H9 (cell line): ENCODE results near the gene IFT25. TPM values are rescaled to one million over a fixed set of nuclear protein-coding genes. Genes with fewer than 3 reads are reported as not detected.
A peak's percentile ranks its signal among the peaks of the same experiment; 100 is the strongest.

Experiments used
- DNase-seq: peaks from one replicate; pipeline ENCODE4 v3.0.0-alpha.2; 2017
- H2AFZ ChIP-seq: one replicate; pipeline ENCODE4 v1.6.1; 2013; ENCODE audit warnings: mild to moderate bottlenecking, low read length, control low read depth, moderate library complexity
- H2AK5ac ChIP-seq: 2 replicates; pipeline ENCODE4 v1.6.1; 2013; ENCODE audit warnings: low read length, control low read depth, mixed read lengths; ENCODE audit not compliant: insufficient read length
- H2BK120ac ChIP-seq: one replicate; pipeline ENCODE4 v1.6.1; 2013; ENCODE audit warnings: low read depth, mild to moderate bottlenecking, low read length, control low read depth, inconsistent platforms; ENCODE audit not compliant: poor library complexity, severe bottlenecking
- H2BK12ac ChIP-seq: 2 replicates; pipeline ENCODE4 v1.6.1; 2013; ENCODE audit warnings: low read length, control low read depth, mixed read lengths, low read depth; ENCODE audit not compliant: insufficient read length
- H2BK15ac ChIP-seq: 2 replicates; pipeline ENCODE4 v1.6.1; 2013; ENCODE audit warnings: low read depth, low read length, control low read depth
- H2BK20ac ChIP-seq: one replicate; pipeline ENCODE4 v1.6.1; 2013; ENCODE audit warnings: low read depth, mild to moderate bottlenecking, low read length, control low read depth, inconsistent platforms; ENCODE audit not compliant: poor library complexity, severe bottlenecking
- H2BK5ac ChIP-seq: 2 replicates; pipeline ENCODE4 v1.6.1; 2013; ENCODE audit warnings: low read length, control low read depth, mixed read lengths; ENCODE audit not compliant: insufficient read length
- H3K14ac ChIP-seq: 2 replicates; pipeline ENCODE4 v1.6.1; 2013; ENCODE audit warnings: low read length, control low read depth; ENCODE audit not compliant: insufficient read depth
- H3K18ac ChIP-seq: 2 replicates; pipeline ENCODE4 v1.6.1; 2013; ENCODE audit warnings: low read depth, mild to moderate bottlenecking, mixed read lengths, low read length, control low read depth; ENCODE audit not compliant: insufficient read length
- H3K23ac ChIP-seq: 2 replicates; pipeline ENCODE4 v1.6.1; 2013; ENCODE audit warnings: low read length, control low read depth, mixed read lengths, low read depth; ENCODE audit not compliant: insufficient read length
- H3K23me2 ChIP-seq: 2 replicates; pipeline ENCODE4 v1.6.1; 2013; ENCODE audit warnings: low read depth, mild to moderate bottlenecking, mixed read lengths, low read length, control low read depth; ENCODE audit not compliant: insufficient read length, poor library complexity, severe bottlenecking
- H3K27ac ChIP-seq: 2 replicates; pipeline ENCODE4 v1.5.1; 2013; ENCODE audit warnings: low read length, control low read depth, mixed read lengths, low read depth; ENCODE audit not compliant: insufficient read length
- H3K27me3 ChIP-seq: 2 replicates; pipeline ENCODE4 v1.6.1; 2013; ENCODE audit warnings: low read length, control low read depth, inconsistent platforms; ENCODE audit not compliant: insufficient read depth
- H3K4ac ChIP-seq: 2 replicates; pipeline ENCODE4 v1.6.1; 2013; ENCODE audit warnings: low read depth, mild to moderate bottlenecking, control low read depth, inconsistent platforms, low read length, moderate library complexity
- H3K4me1 ChIP-seq: 2 replicates; pipeline ENCODE4 v1.6.1; 2013; ENCODE audit warnings: low read length, control low read depth, inconsistent platforms; ENCODE audit not compliant: insufficient read depth
- H3K4me2 ChIP-seq: 2 replicates; pipeline ENCODE4 v1.6.1; 2013; ENCODE audit warnings: low read length, control low read depth, mixed read lengths; ENCODE audit not compliant: insufficient read length, insufficient read depth
- H3K56ac ChIP-seq: 2 replicates; pipeline ENCODE4 v1.6.1; 2013; ENCODE audit warnings: low read depth, mild to moderate bottlenecking, mixed read lengths, low read length, control low read depth; ENCODE audit not compliant: insufficient read length
- H3K79me1 ChIP-seq: 2 replicates; pipeline ENCODE4 v1.6.1; 2013; ENCODE audit warnings: low read depth, mild to moderate bottlenecking, moderate library complexity, low read length, control low read depth, inconsistent platforms; ENCODE audit not compliant: insufficient read depth, poor library complexity, severe bottlenecking
- H3K79me2 ChIP-seq: 2 replicates; pipeline ENCODE4 v1.6.1; 2013; ENCODE audit warnings: low read length, control low read depth, inconsistent platforms; ENCODE audit not compliant: insufficient read depth
- H3K9ac ChIP-seq: 2 replicates; pipeline ENCODE4 v1.6.1; 2013; ENCODE audit warnings: low read length, control low read depth, mixed read lengths; ENCODE audit not compliant: insufficient read length; ENCODE audit errors: extremely low read depth
- H3K9me3 ChIP-seq: one replicate; pipeline ENCODE4 v1.6.1; 2013; ENCODE audit warnings: low read depth, low read length, inconsistent platforms; ENCODE audit not compliant: control insufficient read depth
- H3T11ph ChIP-seq: one replicate; pipeline ENCODE4 v1.6.1; 2013; ENCODE audit warnings: mild to moderate bottlenecking, low read length, control low read depth, inconsistent platforms
- H4K20me1 ChIP-seq: one replicate; pipeline ENCODE4 v1.6.1; 2013; ENCODE audit not compliant: control insufficient read depth, insufficient read length, insufficient read depth
- H4K5ac ChIP-seq: 2 replicates; pipeline ENCODE4 v1.6.1; 2013; ENCODE audit warnings: low read depth, mild to moderate bottlenecking, mixed read lengths, low read length, control low read depth; ENCODE audit not compliant: insufficient read length
- H4K8ac ChIP-seq: replicated peaks from 2 replicates; pipeline ENCODE4 v1.6.1; 2013; ENCODE audit warnings: low read length, control low read depth, mixed read lengths, low read depth; ENCODE audit not compliant: insufficient read length
- H4K91ac ChIP-seq: 2 replicates; pipeline ENCODE4 v1.6.1; 2013; ENCODE audit warnings: low read depth, mild to moderate bottlenecking, moderate library complexity, mixed read lengths, low read length, control low read depth; ENCODE audit not compliant: insufficient read length
- H3K27ac Mint-ChIP-seq, 3 experiments: 2 replicates in 2 of 3; 3 replicates in 1 of 3; pipeline ENCODE4 v1.8.0; 2020 to 2021; ENCODE audit warnings: mixed read lengths in 3 of 3, mild to moderate bottlenecking in 1 of 3, moderate library complexity in 1 of 3
- H3K27me3 Mint-ChIP-seq: 2 replicates; pipeline ENCODE4 v1.8.0; 2021; ENCODE audit warnings: low read depth, mild to moderate bottlenecking, moderate library complexity, mixed read lengths
- H3K36me3 Mint-ChIP-seq, 3 experiments: 2 replicates in 2 of 3; 3 replicates in 1 of 3; pipeline ENCODE4 v1.8.0; 2020 to 2021; ENCODE audit warnings: low read depth in 3 of 3, mixed read lengths in 3 of 3; ENCODE audit not compliant: insufficient read depth in 1 of 3
- H3K4me1 Mint-ChIP-seq, 2 experiments: 2 replicates each; pipeline ENCODE4 v1.8.0; 2020; ENCODE audit warnings: mixed read lengths in 2 of 2
- H3K4me3 Mint-ChIP-seq, 2 experiments: 2 replicates in 1 of 2; 3 replicates in 1 of 2; pipeline ENCODE4 v1.8.0; 2020 to 2021; ENCODE audit warnings: mild to moderate bottlenecking in 2 of 2, mixed read lengths in 2 of 2, moderate library complexity in 1 of 2
- H3K9me3 Mint-ChIP-seq, 2 experiments: 2 replicates in 1 of 2; 3 replicates in 1 of 2; pipeline ENCODE4 v1.8.0; 2020; ENCODE audit warnings: mild to moderate bottlenecking in 2 of 2, mixed read lengths in 2 of 2, moderate library complexity in 1 of 2
- WGBS: extraction: QIAGEN DNeasy Blood & Tissue Kit; methylation state at CpG from one replicate; pipeline ENCODE4 v1.1.7; 2013; ENCODE audit warnings: missing lambda C conversion rate, low lambda C conversion rate, mixed read lengths; ENCODE audit not compliant: insufficient read length; ENCODE audit errors: extremely low coverage; 5-methylcytosine and 5-hydroxymethylcytosine counted together
- total RNA-seq: library from RNA; stranded (reverse); gene quantifications from 2 replicates; pipeline ENCODE4 v1.2.1, GENCODE V29; 2021
- TF ChIP-seq, protein P1 (sequence below): fragments of 200-600 bp; sonication (generic); conservative IDR thresholded peaks from 3 replicates; pipeline ENCODE4 v1.8.0; 2021; ENCODE audit warnings: antibody characterized with exemption, mild to moderate bottlenecking

Gene IFT25
- total RNA-seq, 1 experiment from 2014 or later: 36.8 TPM

DNA sequence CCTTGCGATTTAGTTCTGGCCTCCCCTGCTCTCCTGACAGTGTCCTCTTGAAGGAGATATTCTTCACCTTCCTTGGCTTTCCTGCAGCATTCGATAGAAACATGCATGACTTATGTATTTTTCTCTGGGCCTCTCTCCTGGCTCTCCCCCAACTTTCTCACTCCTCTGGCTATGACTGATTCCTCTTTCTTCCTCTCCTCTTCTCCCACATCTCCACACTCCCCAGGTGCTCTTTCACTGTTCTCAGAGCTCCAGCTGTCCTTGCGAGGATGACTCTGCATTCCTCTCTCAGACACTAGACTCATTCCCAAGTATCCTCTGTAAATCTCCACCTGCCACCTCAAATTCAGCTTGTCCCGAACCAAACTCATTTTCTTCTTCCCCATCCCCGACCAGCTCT lies 18.6 kb upstream of the IFT25 start:
- H2BK5ac ChIP-seq: no peak overlapping the region
- H3K27ac Mint-ChIP-seq: peak overlapping the region; percentile 37 to 82 (median 81)

More for the DNA sequence above, 18.6 kb upstream of the IFT25 start:
- Mint-ChIP-seq H3K36me3 (peaks cover 29 to 77% (median 66%) of the 10 kb centered on the region in 3 experiments; a peak in 6 of 7 replicates), H3K4me3 (peak overlapping the region in 1 of 2 experiments; percentile 41; a peak in 3 of 5 replicates), H3K4me1 (peaks cover 6 to 10% of the 10 kb centered on the region in 2 experiments), H3K27me3 (no peaks in the 10 kb centered on the region), H3K9me3 (no peaks in the 10 kb centered on the region)
- Histone ChIP-seq H2BK12ac (no peak overlapping the region), H2BK15ac (no peak overlapping the region), H3K4me2 (no peak overlapping the region), H4K91ac (no peak overlapping the region), H3K4me1 (0 out of 2 replicates have a peak, but pooled peaks cover 2% of the 10 kb centered on the region), H3K9me3 (no peaks in the 10 kb centered on the region), H3K79me2 (no peaks in the 10 kb centered on the region), H3K14ac (no peak overlapping the region), H2BK120ac (no peak overlapping the region), H4K8ac (no peak overlapping the region), H4K5ac (no peak overlapping the region), H3K79me1 (no peaks in the 10 kb centered on the region), H4K20me1 (no peaks in the 10 kb centered on the region), H3K23me2 (no peaks in the 10 kb centered on the region), H3K56ac (no peak overlapping the region), H2AK5ac (no peak overlapping the region), H3K27ac (no peak overlapping the region), H3T11ph (no peak overlapping the region), H2BK20ac (no peak overlapping the region), H2AFZ (no peak overlapping the region), H3K9ac (no peak overlapping the region), H3K18ac (no peak overlapping the region), H3K27me3 (no peaks in the 10 kb centered on the region), H3K23ac (no peak overlapping the region), H3K4ac (no peak overlapping the region)
- DNase-seq: no peak
- TF ChIP-seq, protein P1, sequence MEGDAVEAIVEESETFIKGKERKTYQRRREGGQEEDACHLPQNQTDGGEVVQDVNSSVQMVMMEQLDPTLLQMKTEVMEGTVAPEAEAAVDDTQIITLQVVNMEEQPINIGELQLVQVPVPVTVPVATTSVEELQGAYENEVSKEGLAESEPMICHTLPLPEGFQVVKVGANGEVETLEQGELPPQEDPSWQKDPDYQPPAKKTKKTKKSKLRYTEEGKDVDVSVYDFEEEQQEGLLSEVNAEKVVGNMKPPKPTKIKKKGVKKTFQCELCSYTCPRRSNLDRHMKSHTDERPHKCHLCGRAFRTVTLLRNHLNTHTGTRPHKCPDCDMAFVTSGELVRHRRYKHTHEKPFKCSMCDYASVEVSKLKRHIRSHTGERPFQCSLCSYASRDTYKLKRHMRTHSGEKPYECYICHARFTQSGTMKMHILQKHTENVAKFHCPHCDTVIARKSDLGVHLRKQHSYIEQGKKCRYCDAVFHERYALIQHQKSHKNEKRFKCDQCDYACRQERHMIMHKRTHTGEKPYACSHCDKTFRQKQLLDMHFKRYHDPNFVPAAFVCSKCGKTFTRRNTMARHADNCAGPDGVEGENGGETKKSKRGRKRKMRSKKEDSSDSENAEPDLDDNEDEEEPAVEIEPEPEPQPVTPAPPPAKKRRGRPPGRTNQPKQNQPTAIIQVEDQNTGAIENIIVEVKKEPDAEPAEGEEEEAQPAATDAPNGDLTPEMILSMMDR: no peak
- 100% methylated on average over 2 of the region's 5 CpGs for WGBS
